ENCODE results near the gene RTN4.
A peak's percentile ranks its signal among the peaks of the same experiment; 100 is the strongest.

The RTN4 gene

GRCh38 chr2:54957321-54957999 lies 92.8 kb downstream of the RTN4 start:
- H3K4me1 Mint-ChIP-seq, result peaks cover 43% of the 10 kb centered on the region
- DNase-seq, result no peak
- H3K27ac Mint-ChIP-seq, result peak overlapping the region; percentile 57
- H3K36me3 Mint-ChIP-seq (ENCODE audit: low read depth), result peaks cover 8% of the 10 kb centered on the region
- H3K9me3 Mint-ChIP-seq, result no peaks in the 10 kb centered on the region
- no peak for TF ChIP-seq CTCF (IDR thresholded peaks at IDR 0.05)
- H3K27me3 Mint-ChIP-seq (ENCODE audit: low read depth, poor library complexity), result no peaks in the 10 kb centered on the region
- no peak overlapping the region for H3K4me3 Mint-ChIP-seq

GRCh38 chr2:54956111-54956627 lies 94.1 kb downstream of the RTN4 start:
- Mint-ChIP-seq H3K36me3 (ENCODE audit: low read depth) (peaks cover 8% of the 10 kb centered on the region), H3K27ac (no peak overlapping the region), H3K27me3 (ENCODE audit: low read depth, poor library complexity) (peaks cover 4% of the 10 kb centered on the region), H3K9me3 (no peaks in the 10 kb centered on the region), H3K4me1 (peaks cover 46% of the 10 kb centered on the region), H3K4me3 (no peak overlapping the region)
- no peak for TF ChIP-seq CTCF (IDR thresholded peaks at IDR 0.05)
- DNase-seq, result no peak

- peaks cover 2% of the 10 kb centered on the region for H3K36me3 Mint-ChIP-seq (ENCODE audit: low read depth)
- no peaks in the 10 kb centered on the region for H3K9me3 Mint-ChIP-seq
- no peak overlapping the region for H3K4me3 Mint-ChIP-seq
- no peak overlapping the region for H3K27ac Mint-ChIP-seq
- peaks cover 4% of the 10 kb centered on the region for H3K27me3 Mint-ChIP-seq (ENCODE audit: low read depth, poor library complexity)
- peaks cover 50% of the 10 kb centered on the region for H3K4me1 Mint-ChIP-seq
- DNase-seq, result no peak
- TF ChIP-seq CTCF (IDR thresholded peaks at IDR 0.05), result no peak
Measured at GRCh38 chr2:54955358-54956110, 94.7 kb downstream of the RTN4 start.

GRCh38 chr2:54954705-54955357 lies 95.4 kb downstream of the RTN4 start:
- Mint-ChIP-seq H3K36me3 (ENCODE audit: low read depth) (no peaks in the 10 kb centered on the region), H3K27me3 (ENCODE audit: low read depth, poor library complexity) (peaks cover 5% of the 10 kb centered on the region), H3K9me3 (no peaks in the 10 kb centered on the region), H3K4me3 (no peak overlapping the region), H3K27ac (no peak overlapping the region), H3K4me1 (peaks cover 48% of the 10 kb centered on the region)
- TF ChIP-seq CTCF (IDR thresholded peaks at IDR 0.05), result no peak
- no peak for DNase-seq

GRCh38 chr2:54954158-54954557 lies 96.1 kb downstream of the RTN4 start:
- H3K4me3 Mint-ChIP-seq, result no peak overlapping the region
- H3K9me3 Mint-ChIP-seq, result no peaks in the 10 kb centered on the region
- H3K36me3 Mint-ChIP-seq (ENCODE audit: low read depth), result no peaks in the 10 kb centered on the region
- H3K4me1 Mint-ChIP-seq, result peaks cover 54% of the 10 kb centered on the region
- DNase-seq, result no peak
- no peak overlapping the region for H3K27ac Mint-ChIP-seq
- H3K27me3 Mint-ChIP-seq (ENCODE audit: low read depth, poor library complexity), result peaks cover 7% of the 10 kb centered on the region
- no peak for TF ChIP-seq CTCF (IDR thresholded peaks at IDR 0.05)
